ENCODE measurements around the gene RPL13A. TPM values are rescaled to one million over a fixed set of nuclear protein-coding genes. Genes with fewer than 3 reads are reported as not detected.

RPL13A gene
- total and polyA plus RNA-seq, 2 of the 4 experiments (the other 2 are of a cell fraction) = 1,477 to 2,069 TPM

GRCh38 chr19:49465371-49465770 is 22.0 kb upstream of the RPL13A start:
- POLR2A ChIA-PET (ENCODE audit: unreplicated experiment) = no interaction called here
- in situ Hi-C loops (cut with MboI; ENCODE audit: low sequenced_read_pairs) = no loop called here
- BruUV-seq (replicated peaks) = no TSS peak

More at GRCh38 chr19:49465371-49465770, 22.0 kb upstream of the RPL13A start:
- no peaks in the 10 kb centered on the region for H3K79me1 ChIP-seq (ENCODE audit: low read depth in 1 of 2, low read length in 2 of 2)
- H3K36me3 ChIP-seq (ENCODE audit: control insufficient read depth, insufficient read depth, low read length) = peaks cover 10% of the 10 kb centered on the region
- H4K8ac ChIP-seq (ENCODE audit: low read depth in 2 of 2, low read length in 2 of 2) = no peak overlapping the region
- DNase-seq (no peak), ATAC-seq (ENCODE audit: low read depth) (no peak)
- no peak overlapping the region for H2BK20ac ChIP-seq (ENCODE audit: low read depth, low read length)
- H2BK120ac ChIP-seq (ENCODE audit: low read depth, low read length) = no peak overlapping the region
- H2BK5ac ChIP-seq (ENCODE audit: low read depth, low read length, poor library complexity, severe bottlenecking) = no peak overlapping the region
- no peak overlapping the region for H3K4ac ChIP-seq (ENCODE audit: low read depth, low read length)
- CTCF ChIA-PET = no interaction called here
- no peak overlapping the region for H3K27ac ChIP-seq (ENCODE audit: insufficient read depth, low read length)
- H3K56ac ChIP-seq (ENCODE audit: extremely low read depth, insufficient read depth, low read length) = no peak overlapping the region
- H3K9me1 ChIP-seq (ENCODE audit: insufficient read depth, low read length) = peaks cover 2% of the 10 kb centered on the region; the same call in 1 of the 2 replicates
- H3K9ac ChIP-seq (ENCODE audit: low read depth, low read length) = no peak overlapping the region
- H2AFZ ChIP-seq (replicated peaks; ENCODE audit: low read length, poor library complexity) = no peak overlapping the region
- H3K4me1 ChIP-seq (ENCODE audit: control insufficient read depth, insufficient read depth, low read length) = peaks cover 2% of the 10 kb centered on the region; the same call in 1 of the 2 replicates
- H3K4me3 ChIP-seq (ENCODE audit: insufficient read depth, low read depth, low read length) = no peak overlapping the region
- no peak overlapping the region for H3K14ac ChIP-seq (replicated peaks; ENCODE audit: low read depth, low read length)
- H4K91ac ChIP-seq (ENCODE audit: insufficient read depth, low read depth, low read length) = no peak overlapping the region
- H2BK15ac ChIP-seq (ENCODE audit: low read depth, low read length) = no peak overlapping the region
- no peak overlapping the region for H2AK9ac ChIP-seq (replicated peaks; ENCODE audit: low read depth, low read length, poor library complexity)
- no peaks in the 10 kb centered on the region for H4K20me1 ChIP-seq (ENCODE audit: insufficient read depth, low read length)
- WGBS, 2 experiments (ENCODE audit: extremely low coverage in 2 of 2, insufficient read length in 1 of 2) = no CpG with 5 or more reads among the region's 3 CpGs
- H4K5ac ChIP-seq (ENCODE audit: low read depth, low read length) = no peak overlapping the region
- H3K23ac ChIP-seq (ENCODE audit: low read depth, low read length) = no peak overlapping the region
- H3K9me3 ChIP-seq (ENCODE audit: control insufficient read depth, insufficient read depth, low read length) = no peaks in the 10 kb centered on the region
- dilution Hi-C loops (cut with HindIII; ENCODE audit: low sequenced_read_pairs, unreplicated experiment) (no loop called here), intact Hi-C loops (cut with micrococcal nuclease) (no loop called here)
- TF ChIP-seq BHLHE40 (IDR thresholded peaks at IDR 0.05; ENCODE audit: low read depth, low read length) (no peak), MAZ (IDR thresholded peaks at IDR 0.05; ENCODE audit: borderline replicate concordance, low read depth, low read length) (no peak), SMC3 (IDR thresholded peaks at IDR 0.05; ENCODE audit: low read depth, low read length) (no peak), MXI1 (IDR thresholded peaks at IDR 0.05; ENCODE audit: borderline replicate concordance, low read depth, low read length) (no peak), RFX5 (IDR thresholded peaks at IDR 0.05; ENCODE audit: low read depth, low read length) (no peak), CHD1 (IDR thresholded peaks at IDR 0.05; ENCODE audit: low read depth, low read length) (no peak), FOS (IDR thresholded peaks at IDR 0.05; ENCODE audit: low read depth, low read length) (no peak), ELK1 (IDR thresholded peaks at IDR 0.05; ENCODE audit: borderline replicate concordance, low read depth, low read length) (no peak)
- no peak overlapping the region for H3K4me2 ChIP-seq (ENCODE audit: low read depth, low read length)
- no peak overlapping the region for H3K18ac ChIP-seq (ENCODE audit: low read depth, low read length)
- H3K27me3 ChIP-seq (ENCODE audit: control insufficient read depth, insufficient read depth, low read length) = no peaks in the 10 kb centered on the region
- H2AK5ac ChIP-seq (ENCODE audit: low read depth, low read length) = no peak overlapping the region
